ENCODE measurements around the gene GRHL3.

GRHL3 gene

GRCh38 chr1:24304763-24305162 lies 14.4 kb upstream of the GRHL3 start:
- TF ChIP-seq CTCF (IDR thresholded peaks at IDR 0.05; ENCODE audit: extremely low read depth, insufficient read depth, missing control alignments), result no peak

DNA sequence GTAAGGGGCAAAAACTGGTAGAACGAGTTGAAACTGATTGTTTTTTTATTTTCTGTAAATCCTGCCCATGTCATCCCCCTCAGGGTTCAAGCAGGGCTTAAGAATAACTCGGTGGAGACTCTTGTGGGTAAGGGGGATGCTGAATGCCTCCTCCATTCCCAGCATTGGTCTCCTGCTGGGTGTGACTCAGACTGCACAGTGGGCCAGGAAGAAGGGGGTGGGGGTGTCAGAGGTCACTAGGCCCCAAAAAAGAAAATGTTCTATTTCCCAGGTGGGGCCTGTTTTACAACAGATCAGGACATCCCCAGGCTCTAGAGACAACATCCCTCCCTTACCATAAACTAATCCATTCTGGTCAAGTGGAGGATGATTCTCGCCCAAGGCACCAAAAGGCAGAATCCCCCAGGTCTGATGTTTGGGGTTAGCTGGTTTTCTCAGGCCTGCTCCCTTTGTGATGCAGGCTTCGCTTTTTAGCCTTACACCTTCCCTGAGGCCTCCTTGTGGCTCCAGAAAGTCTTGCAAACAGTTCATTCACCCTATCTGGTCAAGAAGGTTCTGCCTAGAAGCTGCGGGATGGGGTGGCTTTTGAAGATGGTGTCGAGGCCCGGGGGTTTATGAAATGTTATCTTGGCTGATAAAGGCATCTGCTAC lies 10.7 kb upstream of the GRHL3 start:
- in situ Hi-C loops (cut with MboI; ENCODE audit: low pct_unique_long_range_greater_than_20kb, low sequenced_read_pairs, unreplicated experiment), result no loop called here
- no peak for DNase-seq (ENCODE audit: low spot score)
- no peak for TF ChIP-seq CTCF (IDR thresholded peaks at IDR 0.05; ENCODE audit: extremely low read depth, insufficient read depth, missing control alignments)

More at GRCh38 chr1:24304763-24305162, 14.4 kb upstream of the GRHL3 start:
- in situ Hi-C loops (cut with MboI; ENCODE audit: low pct_unique_long_range_greater_than_20kb, low sequenced_read_pairs, unreplicated experiment), result no loop called here
- DNase-seq (ENCODE audit: low spot score), result no peak

DNA sequence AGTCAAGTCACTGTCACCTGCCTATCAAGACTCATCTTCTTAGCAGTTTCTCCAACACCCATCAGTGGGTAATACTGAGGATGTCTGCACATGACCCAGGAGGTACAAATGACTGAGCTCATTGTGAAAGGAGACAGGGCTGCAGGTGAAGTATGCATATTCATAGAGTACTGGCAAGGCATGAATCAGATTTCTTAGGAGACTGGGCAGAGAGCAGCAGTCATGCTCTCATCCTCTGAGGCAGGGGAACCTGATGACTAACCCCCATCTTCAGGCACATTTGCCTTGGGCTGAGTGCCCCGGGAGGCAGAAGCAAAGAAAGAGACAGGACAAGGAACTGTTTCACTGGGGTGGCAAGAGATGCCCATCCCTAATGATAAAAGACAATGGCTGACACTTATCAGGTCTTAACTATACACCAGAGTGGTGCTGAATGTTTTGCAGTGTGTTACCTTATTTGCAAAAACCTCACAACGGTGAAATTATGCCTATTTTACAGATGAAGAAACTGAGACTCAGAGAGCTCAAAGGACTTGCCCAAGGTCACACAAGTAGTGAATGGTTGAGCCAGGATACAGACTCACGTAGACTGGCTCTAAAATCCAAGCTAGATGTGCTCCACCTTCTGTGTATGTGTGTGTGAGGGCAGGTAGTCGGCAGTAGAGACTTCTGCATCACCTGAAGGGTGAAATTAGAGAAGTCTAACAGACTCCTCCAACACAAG lies 9.2 kb upstream of the GRHL3 start:
- DNase-seq (ENCODE audit: low spot score), result no peak
- no peak for TF ChIP-seq CTCF (IDR thresholded peaks at IDR 0.05; ENCODE audit: extremely low read depth, insufficient read depth, missing control alignments)
- in situ Hi-C loops (cut with MboI; ENCODE audit: low pct_unique_long_range_greater_than_20kb, low sequenced_read_pairs, unreplicated experiment), result no loop called here

GRCh38 chr1:24311234-24311633 lies 7.9 kb upstream of the GRHL3 start:
- DNase-seq (ENCODE audit: low spot score), result no peak
- in situ Hi-C loops (cut with MboI; ENCODE audit: low pct_unique_long_range_greater_than_20kb, low sequenced_read_pairs, unreplicated experiment), result no loop called here
- TF ChIP-seq CTCF (IDR thresholded peaks at IDR 0.05; ENCODE audit: extremely low read depth, insufficient read depth, missing control alignments), result no peak

DNA sequence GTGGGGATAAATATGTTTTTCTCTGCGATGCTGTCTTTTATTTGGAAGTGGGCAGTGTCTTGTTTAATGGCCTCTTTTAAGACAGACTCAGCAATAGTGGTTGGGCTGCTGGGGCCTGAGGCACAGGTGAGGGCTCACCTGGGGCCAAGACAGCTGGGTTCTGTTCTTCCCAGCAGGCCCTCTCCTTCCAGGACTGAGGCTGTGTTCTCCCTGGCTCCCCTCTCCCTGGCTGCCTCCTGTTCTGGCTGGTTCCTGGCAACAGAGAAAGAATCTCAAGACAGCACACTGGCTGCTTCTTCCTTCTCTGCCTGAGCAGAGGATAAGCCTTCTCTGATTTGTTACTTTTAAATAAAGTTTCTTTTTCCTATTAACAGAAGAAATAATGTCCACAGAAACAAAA lies 7.4 kb upstream of the GRHL3 start:
- DNase-seq (ENCODE audit: low spot score), result no peak
- in situ Hi-C loops (cut with MboI; ENCODE audit: low pct_unique_long_range_greater_than_20kb, low sequenced_read_pairs, unreplicated experiment), result no loop called here
- TF ChIP-seq CTCF (IDR thresholded peaks at IDR 0.05; ENCODE audit: extremely low read depth, insufficient read depth, missing control alignments), result no peak

DNA sequence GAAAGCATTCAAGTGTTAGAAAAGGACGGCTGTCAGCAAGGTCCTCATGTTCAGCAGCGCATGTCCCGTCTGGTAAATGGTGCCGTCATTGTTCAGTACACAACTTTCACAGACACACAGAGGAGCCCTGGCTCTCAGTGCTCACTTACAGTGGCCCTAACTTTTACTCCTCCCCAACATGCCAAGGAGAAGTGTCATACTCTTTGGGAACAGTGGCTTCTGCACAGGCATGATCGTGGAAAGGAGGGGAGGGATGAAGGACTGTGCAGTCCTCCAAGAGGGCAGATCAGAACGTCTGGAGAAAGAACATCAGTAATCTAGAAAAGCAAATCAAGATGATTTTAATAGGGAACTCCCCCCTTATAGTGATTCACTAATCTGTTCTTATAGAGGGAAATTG lies 3.8 kb upstream of the GRHL3 start:
- in situ Hi-C loops (cut with MboI; ENCODE audit: low pct_unique_long_range_greater_than_20kb, low sequenced_read_pairs, unreplicated experiment), result no loop called here
- DNase-seq (ENCODE audit: low spot score), result no peak
- no peak for TF ChIP-seq CTCF (IDR thresholded peaks at IDR 0.05; ENCODE audit: extremely low read depth, insufficient read depth, missing control alignments)
